PC-9 (cell line): Measurements from ENCODE around the gene ALG14. TPM values are rescaled to one million over a fixed set of nuclear protein-coding genes. Genes with fewer than 3 reads are reported as not detected.

Experiments used
- BruUV-seq: library from RNA; stranded (reverse); fragments of 400-500 nt; replicated peaks from 2 replicates; lab custom pipeline; 2021; lab: Mats Ljungman, UMichigan
- CTCF ChIA-PET: fragments of 300-600 bp; sonication (Branson Sonifier 250); formaldehyde crosslinking; loops from one replicate; lab custom pipeline; 2022; ENCODE audit warnings: antibody characterized with exemption; lab: Charles Lee
- POLR2A ChIA-PET: fragments of 300-600 bp; sonication (Branson Sonifier 250); formaldehyde crosslinking; loops from one replicate; lab custom pipeline; 2022; ENCODE audit warnings: antibody characterized with exemption; ENCODE audit not compliant: unreplicated experiment; lab: Charles Lee
- DNase-seq, 2 experiments: peaks; one replicate each; pipeline versions ENCODE4 v3.0.0 to v3.0.0-alpha.2; 2015 to 2022; ENCODE audit warnings: mixed read lengths in 1 of 2
- H2AFZ ChIP-seq: fragments of 200-600 bp; sonication (generic); 2 replicates; pipeline ENCODE4 v1.8.1; 2017; ENCODE audit warnings: antibody characterized with exemption
- H3F3A ChIP-seq: fragments of 200-600 bp; sonication (generic); 2 replicates; pipeline ENCODE4 v1.8.1; 2017; ENCODE audit warnings: antibody characterized with exemption, mild to moderate bottlenecking, low read depth; ENCODE audit not compliant: insufficient read depth
- H3K27ac ChIP-seq: fragments of 200-600 bp; sonication (generic); 2 replicates; pipeline ENCODE4 v1.6.1; 2016; ENCODE audit warnings: mixed run types
- H3K27me3 ChIP-seq: fragments of 200-600 bp; sonication (generic); 2 replicates; pipeline ENCODE4 v1.6.1; 2016; ENCODE audit warnings: low read depth, mixed run types; ENCODE audit not compliant: insufficient read depth
- H3K36me3 ChIP-seq: fragments of 200-600 bp; sonication (generic); 2 replicates; pipeline ENCODE4 v1.6.1; 2016; ENCODE audit warnings: low read depth, mixed run types
- H3K4me1 ChIP-seq: fragments of 200-600 bp; sonication (generic); replicated peaks from 2 replicates; pipeline ENCODE4 v1.6.1; 2016; ENCODE audit warnings: mixed run types; ENCODE audit not compliant: insufficient read depth
- H3K4me2 ChIP-seq: fragments of 200-600 bp; sonication (generic); 2 replicates; pipeline ENCODE4 v1.6.1; 2017; ENCODE audit warnings: mixed run types
- H3K4me3 ChIP-seq: fragments of 200-600 bp; sonication (generic); 2 replicates; pipeline ENCODE4 v1.6.1; 2016; ENCODE audit warnings: mixed run types
- H3K79me2 ChIP-seq: fragments of 200-600 bp; sonication (generic); 2 replicates; pipeline ENCODE4 v1.6.1; 2017; ENCODE audit warnings: low read depth, mixed run types
- H3K9me2 ChIP-seq: fragments of 200-600 bp; sonication (generic); 2 replicates; pipeline ENCODE4 v1.8.1; 2017; ENCODE audit warnings: mild to moderate bottlenecking; ENCODE audit not compliant: insufficient read depth
- H3K9me3 ChIP-seq: fragments of 200-600 bp; sonication (generic); 2 replicates; pipeline ENCODE4 v1.8.1; 2016; ENCODE audit warnings: low read depth; ENCODE audit not compliant: insufficient read depth
- H4K20me1 ChIP-seq: fragments of 200-600 bp; sonication (generic); 2 replicates; pipeline ENCODE4 v1.8.1; 2017; ENCODE audit not compliant: insufficient read depth
- CTCF ChIP-seq: fragments of 200-600 bp; sonication (generic); conservative IDR thresholded peaks from 2 replicates; pipeline ENCODE4 v1.6.1; 2017; ENCODE audit warnings: mixed run types, antibody characterized with exemption, mild to moderate bottlenecking, moderate library complexity
- EZH2 ChIP-seq: fragments of 200-600 bp; sonication (generic); IDR thresholded peaks from 2 replicates; pipeline ENCODE4 v1.8.0; 2017; ENCODE audit warnings: antibody characterized with exemption, low read depth
- intact Hi-C: fragments of 100-400 bp; cut with micrococcal nuclease; formaldehyde crosslinking; loops from one replicate; pipeline ENCODE4 v1.10.0; 2022; ENCODE audit not compliant: unreplicated experiment
- total RNA-seq: library from RNA; stranded (reverse); gene quantifications from 2 replicates; pipeline ENCODE4 v1.2.3, GENCODE V29; 2021

The ALG14 gene
- total RNA-seq, 1 experiment from 2014 or later = 8.6 TPM

GRCh38 chr1:94953107-94953506 is 119.6 kb downstream of the ALG14 start:
- ChIA-PET CTCF (no interaction called here), POLR2A (no interaction called here)
- Histone ChIP-seq H3K9me3 (no peaks in the 10 kb centered on the region), H3K4me3 (no peak overlapping the region), H3K4me2 (no peak overlapping the region), H3K4me1 (peaks cover 29% of the 10 kb centered on the region), H3K27me3 (no peaks in the 10 kb centered on the region), H3K36me3 (no peaks in the 10 kb centered on the region), H3K27ac (no peak overlapping the region), H4K20me1 (no peaks in the 10 kb centered on the region), H2AFZ (no peak overlapping the region), H3K9me2 (no peaks in the 10 kb centered on the region), H3F3A (peaks cover 8% of the 10 kb centered on the region; the same call in 1 of the 2 replicates), H3K79me2 (no peaks in the 10 kb centered on the region)
- intact Hi-C loops = no loop called here
- no peak for DNase-seq
- TF ChIP-seq CTCF (no peak), EZH2 (no peak)
- no TSS peak for BruUV-seq

- Histone ChIP-seq H2AFZ (no peak overlapping the region), H3K9me2 (no peaks in the 10 kb centered on the region), H3K27me3 (no peaks in the 10 kb centered on the region), H3K4me3 (no peak overlapping the region), H3K27ac (no peak overlapping the region), H4K20me1 (no peaks in the 10 kb centered on the region), H3K4me2 (no peak overlapping the region), H3K36me3 (no peaks in the 10 kb centered on the region), H3K79me2 (no peaks in the 10 kb centered on the region), H3F3A (peaks cover 8% of the 10 kb centered on the region; the same call in 1 of the 2 replicates), H3K4me1 (peaks cover 29% of the 10 kb centered on the region), H3K9me3 (no peaks in the 10 kb centered on the region)
- TF ChIP-seq EZH2 = no peak
- TF ChIP-seq CTCF = no peak
- intact Hi-C loops = no loop called here
- BruUV-seq = no TSS peak
- ChIA-PET POLR2A (no interaction called here), CTCF (no interaction called here)
- DNase-seq = no peak
Observed at GRCh38 chr1:94952539-94952938, 120.2 kb downstream of the ALG14 start.

GRCh38 chr1:94951509-94952208 is 121.1 kb downstream of the ALG14 start:
- ChIA-PET POLR2A (no interaction called here), CTCF (interaction anchor here (0.8 kb wide), 1 partner anchor 438 kb away, joined by 3 read pairs; no protein-coding TSS in a partner anchor)
- BruUV-seq = no TSS peak
- Histone ChIP-seq H2AFZ (no peak overlapping the region), H3K27me3 (no peaks in the 10 kb centered on the region), H3K4me3 (no peak overlapping the region), H3K4me1 (peaks cover 29% of the 10 kb centered on the region), H4K20me1 (no peaks in the 10 kb centered on the region), H3K4me2 (no peak overlapping the region), H3K79me2 (no peaks in the 10 kb centered on the region), H3K36me3 (no peaks in the 10 kb centered on the region), H3F3A (peaks cover 8% of the 10 kb centered on the region; the same call in 1 of the 2 replicates), H3K9me3 (no peaks in the 10 kb centered on the region), H3K9me2 (no peaks in the 10 kb centered on the region), H3K27ac (no peak overlapping the region)
- intact Hi-C loops = no loop called here
- DNase-seq = peak in 1 of 2 experiments; percentile 61
- TF ChIP-seq CTCF = no peak
- no peak for TF ChIP-seq EZH2
